OCI-LY1 (cell line): ENCODE data around the gene RNF217.

Source experiments
- H2AFZ ChIP-seq: fragments of 200-600 bp; sonication (generic), shearing (Covaris generic); 2 replicates; pipeline ENCODE4 v1.6.0; 2014; ENCODE audit warnings: antibody characterized with exemption, mild to moderate bottlenecking, low read length
- H3F3A ChIP-seq: fragments of 200-600 bp; sonication (generic), shearing (Covaris generic); 2 replicates; pipeline ENCODE4 v1.6.0; 2014; ENCODE audit warnings: mild to moderate bottlenecking, antibody characterized with exemption, low read length, moderate library complexity; ENCODE audit not compliant: insufficient read depth
- H3K27ac ChIP-seq: fragments of 200-600 bp; sonication (generic); 2 replicates; pipeline ENCODE4 v1.5.1; 2014; ENCODE audit warnings: low read length, mixed run types, mild to moderate bottlenecking, low read depth; ENCODE audit not compliant: poor library complexity, severe bottlenecking
- H3K27me3 ChIP-seq: fragments of 200-600 bp; sonication (generic); 2 replicates; pipeline ENCODE4 v1.6.0; 2014; ENCODE audit warnings: antibody characterized with exemption, mild to moderate bottlenecking, low read length, moderate library complexity; ENCODE audit not compliant: insufficient read depth
- H3K36me3 ChIP-seq: fragments of 200-600 bp; sonication (generic); 2 replicates; pipeline ENCODE4 v1.6.1; 2014; ENCODE audit warnings: mild to moderate bottlenecking, antibody characterized with exemption, low read length, moderate library complexity, mixed read lengths; ENCODE audit not compliant: insufficient read depth
- H3K4me1 ChIP-seq: fragments of 200-600 bp; sonication (generic); 2 replicates; pipeline ENCODE4 v1.5.1; 2014; ENCODE audit warnings: mild to moderate bottlenecking, low read length, moderate library complexity; ENCODE audit not compliant: insufficient read depth, severe bottlenecking
- H3K4me2 ChIP-seq: fragments of 200-600 bp; sonication (generic), shearing (Covaris generic); 2 replicates; pipeline ENCODE4 v1.6.1; 2014; ENCODE audit warnings: low read length
- H3K4me3 ChIP-seq: fragments of 200-600 bp; sonication (generic); 2 replicates; pipeline ENCODE4 v1.5.1; 2014; ENCODE audit warnings: low read length, low read depth, mild to moderate bottlenecking, mixed read lengths; ENCODE audit not compliant: poor library complexity, severe bottlenecking
- H3K79me2 ChIP-seq: fragments of 200-600 bp; shearing (Covaris generic); 2 replicates; pipeline ENCODE4 v1.6.1; 2016; ENCODE audit warnings: mixed run types, low read length, mixed read lengths; ENCODE audit not compliant: insufficient read depth
- H3K9ac ChIP-seq: fragments of 200-600 bp; sonication (generic), shearing (Covaris generic); 2 replicates; pipeline ENCODE4 v1.6.1; 2014; ENCODE audit warnings: mild to moderate bottlenecking, low read length, mixed read lengths
- H3K9me2 ChIP-seq: fragments of 200-600 bp; sonication (generic), shearing (Covaris generic); 2 replicates; pipeline ENCODE4 v1.6.1; 2014; ENCODE audit warnings: low read depth, mild to moderate bottlenecking, low read length, mixed read lengths
- H3K9me3 ChIP-seq: fragments of 200-600 bp; shearing (Covaris generic); 2 replicates; pipeline ENCODE4 v1.6.1; 2014; ENCODE audit warnings: low read length, mixed read lengths
- H4K20me1 ChIP-seq: fragments of 200-600 bp; sonication (generic), shearing (Covaris generic); 2 replicates; pipeline ENCODE4 v1.6.0; 2016; ENCODE audit warnings: mild to moderate bottlenecking, low read length; ENCODE audit not compliant: insufficient read depth
- CTCF ChIP-seq: fragments of 200-600 bp; sonication (generic), shearing (Covaris generic); IDR thresholded peaks from 2 replicates; pipeline ENCODE4 v1.5.1; 2017; ENCODE audit warnings: mild to moderate bottlenecking, antibody characterized with exemption, low read length, moderate library complexity, mixed read lengths
- EZH2 ChIP-seq: fragments of 200-600 bp; sonication (generic), shearing (Covaris generic); IDR thresholded peaks from 2 replicates; pipeline ENCODE4 v1.8.0; 2017; ENCODE audit warnings: borderline replicate concordance, mixed run types, mild to moderate bottlenecking, antibody characterized with exemption, low read length, moderate library complexity, mixed read lengths

RNF217 gene

GRCh38 chr6:125129354-125129753 is 167.1 kb downstream of the RNF217 start:
- H3K9ac ChIP-seq: no peak overlapping the region
- no peaks in the 10 kb centered on the region for H3K36me3 ChIP-seq
- H4K20me1 ChIP-seq: no peaks in the 10 kb centered on the region
- H2AFZ ChIP-seq: no peak overlapping the region
- H3K79me2 ChIP-seq: no peaks in the 10 kb centered on the region
- no peak overlapping the region for H3K4me3 ChIP-seq
- no peak overlapping the region for H3K4me2 ChIP-seq
- TF ChIP-seq CTCF: no peak
- no peak for TF ChIP-seq EZH2
- no peaks in the 10 kb centered on the region for H3F3A ChIP-seq
- no peaks in the 10 kb centered on the region for H3K4me1 ChIP-seq
- no peaks in the 10 kb centered on the region for H3K9me2 ChIP-seq
- no peaks in the 10 kb centered on the region for H3K27me3 ChIP-seq
- no peak overlapping the region for H3K27ac ChIP-seq
- no peaks in the 10 kb centered on the region for H3K9me3 ChIP-seq

- no peak overlapping the region for H3K27ac ChIP-seq
Observed at GRCh38 chr6:125132058-125132457, 169.8 kb downstream of the RNF217 start.

GRCh38 chr6:125136378-125136777 is 174.1 kb downstream of the RNF217 start:
- no peaks in the 10 kb centered on the region for H3K36me3 ChIP-seq
- no peaks in the 10 kb centered on the region for H3F3A ChIP-seq
- H3K9me2 ChIP-seq: no peaks in the 10 kb centered on the region
- H4K20me1 ChIP-seq: no peaks in the 10 kb centered on the region
- no peak for TF ChIP-seq CTCF
- no peaks in the 10 kb centered on the region for H3K9me3 ChIP-seq
- no peak overlapping the region for H3K27ac ChIP-seq
- H3K4me1 ChIP-seq: no peaks in the 10 kb centered on the region
- H3K4me3 ChIP-seq: no peak overlapping the region
- no peak overlapping the region for H3K9ac ChIP-seq
- H3K79me2 ChIP-seq: no peaks in the 10 kb centered on the region
- no peak overlapping the region for H2AFZ ChIP-seq
- H3K4me2 ChIP-seq: no peak overlapping the region
- H3K27me3 ChIP-seq: no peaks in the 10 kb centered on the region

More at GRCh38 chr6:125132058-125132457, 169.8 kb downstream of the RNF217 start:
- Histone ChIP-seq H3K9ac (no peak overlapping the region), H3K27me3 (no peaks in the 10 kb centered on the region), H2AFZ (no peak overlapping the region), H3K4me3 (no peak overlapping the region), H3K9me3 (no peaks in the 10 kb centered on the region), H3K4me1 (no peaks in the 10 kb centered on the region), H3K79me2 (no peaks in the 10 kb centered on the region), H3K9me2 (no peaks in the 10 kb centered on the region), H3K4me2 (no peak overlapping the region), H3F3A (no peaks in the 10 kb centered on the region), H3K36me3 (no peaks in the 10 kb centered on the region), H4K20me1 (no peaks in the 10 kb centered on the region)
- TF ChIP-seq EZH2: no peak
- no peak for TF ChIP-seq CTCF
